Peyer's patch (tissue), 4 donors: ENCODE data around the gene LBHD2. TPM values are rescaled to one million over a fixed set of nuclear protein-coding genes. Genes with fewer than 3 reads are reported as not detected.
"Not testable (repeated sequence)": the region's sequence is repeated elsewhere in the genome, so short reads cannot be mapped to it uniquely, and the experiment has no call there.

Experiments used
- DNase-seq, 3 donors: peaks; one replicate each; pipeline ENCODE4 v3.0.0-alpha.2; 2017 to 2019
- H3K27ac ChIP-seq, 4 donors: fragments of 200-600 bp; sonication (generic); one replicate each; pipeline ENCODE4 v1.5.1; 2016 to 2019
- H3K27me3 ChIP-seq, 2 donors: fragments of 200-600 bp; sonication (generic); one replicate each; pipeline ENCODE4 v1.5.1; 2019
- H3K36me3 ChIP-seq, 3 donors: fragments of 200-600 bp; sonication (generic); one replicate each; pipeline ENCODE4 v1.5.1; 2016 to 2019
- H3K4me1 ChIP-seq, 4 donors: fragments of 200-600 bp; sonication (generic); one replicate each; pipeline ENCODE4 v1.5.1; 2016 to 2019
- H3K4me3 ChIP-seq, 4 donors: fragments of 200-600 bp; sonication (generic); 1 replicate in 3 of 4; 2 replicates in 1 of 4; pipeline ENCODE4 v1.5.1; 2016 to 2019; ENCODE audit warnings: mild to moderate bottlenecking in 1 of 4
- H3K9me3 ChIP-seq, 4 donors: fragments of 200-600 bp; sonication (generic); one replicate each; pipeline ENCODE4 v1.5.1; 2016 to 2019; ENCODE audit warnings: mild to moderate bottlenecking in 1 of 4
- CTCF ChIP-seq, 6 experiments: fragments of 450-650 bp in 4 of 6; fragments of 200-600 bp in 2 of 6; sonication (generic) in 1 of 6; IDR thresholded peaks; one replicate each; pipeline ENCODE4 v1.5.1; 2017 to 2019; ENCODE audit warnings: antibody characterized with exemption in 6 of 6, mild to moderate bottlenecking in 3 of 6, moderate library complexity in 1 of 6
- POLR2A ChIP-seq, 2 donors: fragments of 450-650 bp; IDR thresholded peaks; one replicate each; pipeline ENCODE4 v1.5.1; 2017; ENCODE audit warnings: antibody characterized with exemption in 2 of 2, mild to moderate bottlenecking in 2 of 2, moderate library complexity in 2 of 2
- total RNA-seq, 4 donors: library from RNA; depleted of rRNA; stranded (reverse); fragments of >200 nt; gene quantifications; one replicate each; pipeline ENCODE4 v1.1.0, GENCODE V29; 2016

Gene LBHD2
- total RNA-seq: not detected

GRCh38 chr14:103084021-103084919 lies at the start of gene LBHD2:
TSS of gene LBHD2 (plus strand) at chr14:103084210. CDS start at chr14:103086013, 1,803 bp downstream.
- no peaks in the 10 kb centered on the region for H3K36me3 ChIP-seq
- TF ChIP-seq CTCF (IDR thresholded peaks at IDR 0.05) (no peak), POLR2A (IDR thresholded peaks at IDR 0.05) (no peak)
- DNase-seq: peak in 1 of 3 donors; percentile 44
- peak within 1 kb of the TSS in 2 of 4 donors; percentile 16 to 29 for H3K4me3 ChIP-seq
- no peak within 1 kb of the TSS for H3K27ac ChIP-seq
- H3K9me3 ChIP-seq: no peaks in the 10 kb centered on the region
- peaks cover 0 to 6% of the 10 kb centered on the region in 2 donors for H3K27me3 ChIP-seq
- peaks cover 0 to 5% (median 0%) of the 10 kb centered on the region in 4 donors for H3K4me1 ChIP-seq

- peaks cover 0 to 13% (median 0%) of the 10 kb centered on the region in 4 donors for H3K4me1 ChIP-seq
- H3K27ac ChIP-seq: no peak overlapping the region
- no peak for TF ChIP-seq POLR2A (IDR thresholded peaks at IDR 0.05)
- no peak for TF ChIP-seq CTCF (IDR thresholded peaks at IDR 0.05)
- no peaks in the 10 kb centered on the region for H3K36me3 ChIP-seq
- no peaks in the 10 kb centered on the region for H3K27me3 ChIP-seq
- H3K4me3 ChIP-seq: no peak overlapping the region
- no peaks in the 10 kb centered on the region for H3K9me3 ChIP-seq
- peak in 1 of 3 donors; percentile 37 for DNase-seq
Observed at GRCh38 chr14:103041464-103041863, 42.5 kb upstream of the LBHD2 start.

- Histone ChIP-seq H3K36me3 (no peaks in the 10 kb centered on the region), H3K27me3 (no peaks in the 10 kb centered on the region), H3K9me3 (no peaks in the 10 kb centered on the region), H3K27ac (no peak overlapping the region), H3K4me3 (no peak overlapping the region), H3K4me1 (peaks cover 0 to 13% (median 0%) of the 10 kb centered on the region in 4 donors)
- TF ChIP-seq POLR2A (IDR thresholded peaks at IDR 0.05) (no peak), CTCF (IDR thresholded peaks at IDR 0.05) (no peak)
- DNase-seq: peak in 1 of 3 donors; percentile 15
Observed at GRCh38 chr14:103043257-103044015, 40.6 kb upstream of the LBHD2 start.

GRCh38 chr14:103045371-103045869 lies 38.6 kb upstream of the LBHD2 start:
- TF ChIP-seq CTCF (IDR thresholded peaks at IDR 0.05): no peak
- no peak for TF ChIP-seq POLR2A (IDR thresholded peaks at IDR 0.05)
- no peak overlapping the region for H3K4me3 ChIP-seq
- no peak overlapping the region for H3K27ac ChIP-seq
- H3K27me3 ChIP-seq: no peaks in the 10 kb centered on the region
- H3K4me1 ChIP-seq: peaks cover 0 to 13% (median 0%) of the 10 kb centered on the region in 4 donors
- peak in 1 of 3 donors; percentile 44 for DNase-seq
- no peaks in the 10 kb centered on the region for H3K36me3 ChIP-seq
- H3K9me3 ChIP-seq: no peaks in the 10 kb centered on the region

- DNase-seq: peak in 1 of 3 donors; percentile 32
- H3K27ac ChIP-seq, H3K9me3 ChIP-seq, H3K27me3 ChIP-seq, H3K4me3 ChIP-seq, H3K36me3 ChIP-seq: not testable (repeated sequence)
- peaks cover 0 to 13% (median 0%) of the 10 kb centered on the region in 4 donors for H3K4me1 ChIP-seq
Observed at GRCh38 chr14:103047453-103047852, 36.6 kb upstream of the LBHD2 start.
